SKM-1 (cell line): ENCODE measurements around the gene IL36RN.
"Not testable (repeated sequence)": the region's sequence is repeated elsewhere in the genome, so short reads cannot be mapped to it uniquely, and the experiment has no call there.

Source experiments
- DNase-seq: peaks from one replicate; lab custom pipeline; 2025; ENCODE audit not compliant: unreplicated experiment; lab: John Stamatoyannopoulos, UW

The IL36RN gene

DNA sequence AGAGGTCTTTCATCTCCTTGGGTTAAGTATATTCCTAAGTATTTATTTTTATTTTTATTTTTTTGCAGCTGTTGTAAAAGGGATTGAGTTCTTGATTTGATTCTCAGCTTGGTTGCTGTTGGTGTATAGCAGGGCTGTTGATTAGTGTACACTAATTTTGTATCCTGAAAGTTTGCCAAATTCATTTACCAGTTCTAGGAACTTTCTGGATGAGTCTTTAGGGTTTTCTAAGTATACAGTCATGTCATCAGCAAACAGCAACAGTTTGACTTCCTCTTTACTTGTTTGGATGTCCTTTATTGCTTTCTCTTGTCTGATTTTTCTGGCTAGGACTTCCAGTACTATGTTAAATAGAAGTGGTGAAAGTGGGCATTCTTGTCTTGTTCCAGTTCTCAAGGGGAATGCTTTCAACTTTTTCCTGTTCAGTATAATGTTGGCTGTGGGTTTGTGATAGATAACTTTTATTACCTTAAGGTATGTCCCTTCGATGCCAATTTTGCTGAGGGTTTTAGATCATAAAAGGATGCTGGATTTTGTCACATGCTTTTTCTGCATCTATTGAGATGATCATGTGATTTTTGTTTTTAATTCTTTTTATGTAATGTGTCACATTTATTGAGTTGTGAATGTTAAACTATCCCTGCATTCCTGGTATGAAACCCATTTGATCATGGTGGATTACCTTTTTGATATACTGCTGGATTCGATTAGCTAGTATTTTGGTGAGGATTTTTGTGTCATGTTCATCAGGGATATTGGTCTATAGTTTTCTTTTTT is 38.0 kb downstream of the IL36RN start:
- DNase-seq: not testable (repeated sequence)

DNA sequence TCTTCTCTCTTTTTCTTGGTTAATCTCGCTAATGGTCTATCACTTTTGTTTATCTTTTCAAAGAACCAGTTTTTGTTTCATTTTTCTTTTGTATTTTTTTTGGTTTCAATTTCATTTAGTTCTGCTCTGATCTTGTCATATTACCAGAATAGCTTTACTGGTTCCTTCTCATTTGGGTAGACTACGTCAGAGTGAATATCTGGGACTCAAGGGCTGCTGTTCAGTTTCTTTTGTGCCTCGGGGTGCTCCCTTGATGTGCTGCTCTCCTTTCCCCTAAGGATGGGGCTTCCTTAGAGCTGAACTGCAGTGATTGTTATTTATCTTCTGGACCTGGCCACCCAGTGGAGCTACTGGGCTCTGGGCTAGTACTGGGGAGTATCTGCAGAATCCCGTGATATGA is 39.0 kb downstream of the IL36RN start:
- no peak for DNase-seq

DNA sequence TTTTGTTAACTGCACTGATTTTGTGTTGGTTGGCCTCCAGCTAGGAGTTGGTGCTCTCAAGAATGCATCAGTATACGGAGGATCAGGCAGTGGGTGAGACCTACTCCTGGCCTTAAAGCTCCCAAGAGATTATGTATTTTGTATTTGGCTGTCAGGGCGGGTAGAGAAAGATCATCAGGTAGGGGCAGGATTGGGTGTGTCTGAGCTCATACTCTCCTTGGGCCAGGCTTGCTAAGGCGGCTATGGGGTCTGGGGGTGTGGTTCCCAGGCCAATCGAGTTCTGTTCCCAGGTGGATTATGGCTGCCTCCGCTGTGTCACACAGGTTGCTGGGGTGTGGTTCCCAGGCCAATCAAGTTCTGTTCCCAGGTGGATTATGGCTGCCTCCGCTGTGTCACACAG is 39.5 kb downstream of the IL36RN start:
- no peak for DNase-seq

DNA sequence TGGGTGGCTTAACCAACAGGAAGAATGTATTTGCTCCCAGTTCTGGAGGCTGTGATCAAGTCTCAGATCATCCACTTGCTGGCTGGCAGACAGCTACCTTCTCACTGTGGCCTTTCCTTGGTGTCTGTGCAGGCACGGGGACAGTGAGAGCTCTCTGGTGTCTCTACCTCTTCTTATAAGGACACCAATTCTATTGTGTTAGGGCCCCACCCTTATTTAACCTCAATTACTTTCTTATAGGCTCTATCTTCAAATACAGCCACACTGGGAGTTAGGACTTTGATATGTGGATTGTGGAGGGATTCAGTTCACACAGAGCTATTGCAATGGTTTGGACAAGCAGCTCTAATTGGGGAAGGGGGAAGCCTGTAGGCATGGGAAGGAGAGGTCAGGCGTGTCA is 43.1 kb downstream of the IL36RN start:
- DNase-seq: no peak

DNA sequence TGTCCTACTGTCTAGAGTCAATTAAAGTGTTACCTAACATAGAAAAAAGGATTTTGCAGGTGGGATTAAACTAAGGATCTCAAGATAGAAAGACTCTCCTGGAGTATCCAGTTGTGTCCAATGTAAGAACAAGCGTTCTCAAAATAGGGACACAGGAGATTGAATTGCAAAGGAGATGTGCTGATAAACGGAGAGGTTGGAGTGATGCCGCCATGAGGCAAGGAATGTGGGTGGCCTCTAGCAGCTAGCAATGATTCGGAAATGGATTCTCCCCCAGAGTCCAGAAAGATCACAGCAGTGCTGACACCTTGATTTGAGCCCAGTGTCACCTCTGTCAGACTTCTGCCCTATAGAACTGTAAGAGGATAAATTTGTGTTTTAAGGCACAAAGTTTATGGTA is 44.3 kb downstream of the IL36RN start:
- no peak for DNase-seq

DNA sequence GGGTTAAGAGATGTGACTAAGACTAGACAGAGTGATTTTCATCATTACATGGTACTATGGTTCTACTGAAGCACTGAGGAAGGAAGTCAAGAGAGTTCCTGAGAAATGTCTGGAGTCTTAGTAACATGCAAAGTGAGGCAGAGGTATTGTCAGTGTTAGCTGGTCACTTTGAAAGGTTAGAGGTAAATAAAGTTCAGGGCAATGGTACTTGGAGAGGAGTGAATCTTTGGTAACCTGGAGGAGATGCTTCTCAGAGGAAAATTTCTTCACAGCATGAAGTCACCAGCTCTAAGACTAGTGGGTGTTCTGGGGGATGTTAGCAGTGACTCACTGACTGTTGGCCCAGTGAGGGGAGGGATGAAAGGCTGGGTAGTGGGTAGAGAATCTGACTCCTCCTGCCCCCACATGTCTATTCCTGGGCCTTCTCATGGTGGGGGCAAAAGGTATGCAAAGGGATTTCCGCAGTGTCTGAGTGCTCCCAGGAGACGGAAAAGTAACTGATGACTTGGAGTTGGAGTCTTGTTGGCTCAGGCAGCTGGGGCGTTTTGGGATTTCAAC is 45.1 kb downstream of the IL36RN start:
- no peak for DNase-seq

DNA sequence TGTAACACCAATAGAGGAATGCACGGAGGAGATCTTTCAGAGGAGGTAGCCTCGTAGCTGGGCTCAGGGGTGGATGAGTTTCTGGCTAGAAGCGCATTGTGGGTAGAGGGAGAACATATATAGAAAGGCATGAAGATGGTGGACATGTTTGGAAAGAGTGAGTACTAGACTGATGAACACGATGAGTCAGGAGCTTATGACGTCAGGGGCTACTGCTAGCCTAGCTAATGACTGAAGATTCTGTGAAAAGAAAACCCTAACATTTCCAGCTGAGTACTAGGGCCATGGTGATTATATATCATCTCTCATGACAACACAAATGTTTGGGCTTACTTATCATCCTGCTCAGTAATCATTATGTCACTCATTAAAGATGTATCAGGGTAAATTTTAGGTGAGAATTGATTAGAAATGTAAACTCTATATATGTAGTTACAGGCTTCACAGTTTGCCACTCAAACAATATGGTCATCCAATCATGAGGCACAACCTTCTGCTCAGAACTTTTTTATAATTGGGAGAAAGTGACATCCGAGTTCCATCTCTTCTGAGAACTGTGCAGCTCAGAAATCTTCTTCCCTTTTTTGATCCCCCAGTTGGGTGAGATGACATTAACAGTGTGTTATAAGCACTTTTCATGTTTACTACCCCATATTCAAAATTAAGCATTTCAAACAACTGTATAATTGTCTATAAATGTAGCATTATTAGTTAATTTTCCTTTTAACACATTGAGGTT is 46.2 kb downstream of the IL36RN start:
- no peak for DNase-seq

DNA sequence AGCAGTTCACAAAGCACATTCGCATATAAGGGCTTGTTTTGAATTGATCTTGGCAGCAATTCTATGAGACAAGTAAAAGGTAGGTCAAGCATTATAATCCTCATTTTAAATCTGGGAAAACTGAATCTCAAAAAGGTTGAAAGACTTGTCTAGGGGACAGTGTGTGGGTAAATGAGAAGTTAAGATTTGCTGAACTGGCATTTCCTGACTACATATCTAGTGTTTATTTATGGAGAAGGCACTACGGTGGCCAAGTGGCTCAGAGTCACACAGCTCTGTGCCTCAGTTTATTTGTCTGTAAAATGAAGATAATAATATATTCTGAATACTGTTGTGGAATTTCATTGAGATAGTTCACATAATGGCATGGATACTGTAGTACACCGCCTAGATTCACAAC is 52.1 kb downstream of the IL36RN start:
- DNase-seq: no peak

DNA sequence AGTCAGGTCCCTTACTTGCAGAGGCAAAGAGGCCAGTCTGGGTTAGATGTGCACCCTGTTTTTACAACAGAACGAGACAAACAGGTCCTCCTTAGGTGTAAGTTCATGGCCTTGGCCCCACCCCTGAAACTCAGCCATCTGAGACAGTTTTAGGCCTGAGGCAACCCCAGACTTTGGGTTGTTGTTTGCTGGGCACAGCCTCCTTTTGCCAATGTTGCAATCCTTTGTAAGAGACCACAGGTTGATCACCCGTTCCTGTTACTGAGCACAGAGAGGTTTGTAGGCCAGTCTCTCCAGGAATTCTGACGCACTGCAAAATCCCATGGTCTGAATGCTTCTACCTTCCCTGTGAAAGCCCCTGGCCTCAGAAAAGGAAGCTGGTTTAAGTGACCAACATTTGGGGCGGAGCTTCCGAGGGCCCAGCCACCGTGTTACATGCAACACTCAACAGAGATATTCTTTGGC is 52.9 kb downstream of the IL36RN start:
- peak; percentile 46 for DNase-seq

DNA sequence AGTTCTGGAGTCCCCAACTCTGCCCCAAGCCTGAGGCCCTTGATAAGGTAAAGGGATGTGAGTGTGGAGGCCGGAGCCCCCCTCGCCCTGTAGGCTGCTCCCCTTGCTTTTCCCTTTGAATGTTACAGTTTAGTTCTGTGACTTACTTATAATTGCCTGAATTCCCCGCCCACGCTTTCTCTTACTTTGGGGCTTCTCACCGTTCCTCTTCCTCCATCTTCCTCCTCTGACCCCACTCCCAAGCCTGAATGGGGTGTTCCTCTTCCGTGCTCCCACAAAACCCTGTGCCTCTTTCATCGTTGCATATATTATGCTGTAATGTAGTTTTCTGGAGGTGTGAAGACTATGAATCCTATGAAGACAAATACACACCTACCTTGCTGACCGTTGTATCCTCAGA is 53.4 kb downstream of the IL36RN start:
- DNase-seq: no peak

DNA sequence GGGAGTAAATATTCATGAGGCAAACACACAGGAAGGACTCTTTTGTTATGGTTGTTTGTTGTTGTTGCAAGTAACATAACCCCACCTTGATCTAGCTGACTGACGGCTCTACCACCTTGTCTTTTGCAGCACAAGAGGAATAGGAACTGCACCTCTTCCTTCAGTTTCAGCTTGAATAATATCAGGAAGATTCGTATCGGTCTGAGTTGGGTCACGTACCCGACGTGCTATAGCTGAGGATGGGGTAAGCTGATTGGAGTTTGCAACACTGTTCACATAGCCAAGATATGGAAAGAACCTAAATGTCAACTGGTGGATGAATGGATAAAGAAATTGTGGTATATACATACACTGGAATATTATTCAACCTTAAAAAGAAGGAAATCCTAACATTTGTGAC is 53.9 kb downstream of the IL36RN start:
- DNase-seq: no peak

DNA sequence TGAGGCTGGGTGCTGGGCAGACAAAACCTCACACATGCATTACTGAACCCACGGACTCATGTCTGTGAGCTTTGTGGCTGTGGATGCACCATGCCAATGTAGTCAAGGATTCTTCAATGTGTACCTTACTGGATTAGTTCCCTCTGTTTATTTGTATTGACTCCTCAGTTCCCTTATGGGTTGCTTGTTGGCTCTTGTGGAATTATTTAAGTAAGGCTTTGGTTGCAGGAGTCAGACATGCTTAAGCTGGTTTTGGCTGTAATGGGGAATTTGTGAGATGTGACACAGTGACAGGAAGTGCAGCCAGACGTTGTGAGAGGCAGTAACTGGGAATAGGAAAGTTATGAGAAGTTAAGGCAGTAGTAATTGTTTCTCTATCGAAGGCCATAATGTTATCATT is 54.8 kb downstream of the IL36RN start:
- no peak for DNase-seq
